ENCODE data around the gene UBE2E3.

Gene UBE2E3
- total RNA-seq = 3.9 to 31.8 (median 16.5) reads per million in 17 experiments

DNA sequence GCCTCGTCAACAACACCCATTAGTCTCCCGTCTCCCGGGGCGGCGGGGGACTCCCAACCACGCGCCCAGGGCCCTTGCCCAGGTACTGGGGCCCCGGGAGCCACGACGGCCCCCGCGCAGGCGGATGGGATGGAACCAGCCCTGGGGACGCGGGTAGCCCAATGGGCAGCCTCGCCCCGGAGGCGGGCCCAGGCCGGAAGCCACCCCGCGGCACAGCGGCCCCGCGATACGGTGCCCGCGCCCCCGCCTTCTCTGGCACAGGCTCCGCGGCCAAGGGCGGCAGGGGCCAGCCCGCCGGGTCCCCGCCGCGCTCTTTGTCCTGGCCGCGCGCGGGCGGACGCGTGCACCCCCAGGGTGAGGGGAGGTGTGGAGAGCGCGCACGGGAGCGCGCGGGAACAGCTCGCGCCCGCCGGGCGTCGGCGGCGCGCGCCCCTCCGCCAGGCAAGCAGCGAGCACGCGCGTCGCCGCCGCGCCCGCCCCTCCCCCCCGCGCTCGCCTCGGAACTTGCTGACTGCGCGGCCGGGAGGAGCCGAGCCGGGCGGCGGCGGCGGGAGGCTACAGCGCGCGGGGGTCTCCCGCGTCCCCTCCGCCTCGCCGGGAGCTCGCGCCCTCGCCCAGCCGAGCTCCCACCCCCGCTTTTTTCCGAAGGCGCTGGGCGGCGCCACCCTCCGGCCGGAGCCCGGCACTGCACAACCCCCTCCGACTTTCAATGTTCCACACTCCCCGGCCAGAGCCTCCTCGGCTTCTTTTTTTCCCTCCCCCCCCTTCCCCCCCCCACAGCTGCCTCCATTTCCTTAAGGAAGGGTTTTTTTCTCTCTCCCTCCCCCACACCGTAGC is at the start of gene UBE2E3:
Gene UBE2E3 (plus strand): TSS at position 500 of the 837 bp plus-strand sequence. CDS start 1,438 bp downstream, outside the sequence.
- peak; percentile 81 to 93 (median 85) for DNase-seq

DNA sequence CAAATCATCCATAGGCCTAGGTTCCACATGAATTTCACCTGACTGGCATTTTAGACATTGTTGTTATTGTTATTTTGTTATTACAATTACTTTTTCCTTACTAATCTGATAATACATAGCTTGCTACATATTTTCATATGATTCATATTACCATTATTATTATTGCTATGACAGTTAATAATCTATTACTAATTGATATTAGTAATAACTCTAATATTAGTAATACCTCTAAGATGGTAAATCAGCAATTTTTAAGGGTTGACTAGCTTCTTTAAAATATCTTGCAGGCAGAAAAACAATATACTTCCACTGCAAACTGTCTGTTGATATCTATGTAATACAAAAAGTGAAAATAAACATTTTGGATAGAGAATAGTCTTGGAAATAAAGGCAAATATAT is 48.6 kb upstream of the UBE2E3 start:
- DNase-seq = no peak

DNA sequence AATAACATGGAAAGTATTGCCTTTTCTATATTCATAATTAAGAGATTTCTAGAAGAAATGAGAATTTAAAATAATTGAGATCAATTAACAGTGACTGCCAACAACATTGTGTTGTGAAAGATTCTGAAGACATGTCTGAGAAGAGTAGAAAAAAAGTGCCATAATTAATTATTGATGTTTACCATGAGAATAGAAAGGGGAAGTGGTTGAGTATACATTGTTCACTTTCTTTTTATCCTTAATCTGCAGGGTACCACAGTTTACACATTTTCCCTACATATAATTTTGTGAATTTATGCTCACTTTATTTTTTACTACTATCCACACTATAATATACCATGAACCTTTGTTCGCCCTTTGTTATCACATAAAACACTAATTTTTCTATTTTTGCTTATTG is 47.1 kb upstream of the UBE2E3 start:
- no peak for DNase-seq

DNA sequence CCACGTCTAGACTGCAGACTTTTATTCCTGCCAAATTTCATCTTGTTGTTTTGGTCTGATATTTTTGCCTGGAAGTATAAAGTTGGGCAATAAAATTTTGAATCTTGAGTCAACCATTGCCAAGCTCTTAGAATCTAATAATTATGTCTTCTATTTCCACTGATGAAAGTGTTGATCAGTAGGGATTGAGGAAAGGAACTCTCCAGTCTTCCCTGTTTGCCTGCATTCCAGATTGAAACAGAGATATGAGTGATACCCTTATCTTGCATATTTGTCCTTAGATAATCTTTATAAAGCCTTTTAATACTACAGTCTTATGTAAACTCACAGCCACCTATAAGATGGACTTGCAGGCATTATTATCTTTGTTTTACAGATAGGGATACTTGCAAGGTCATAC is 45.5 kb upstream of the UBE2E3 start:
- DNase-seq = no peak

DNA sequence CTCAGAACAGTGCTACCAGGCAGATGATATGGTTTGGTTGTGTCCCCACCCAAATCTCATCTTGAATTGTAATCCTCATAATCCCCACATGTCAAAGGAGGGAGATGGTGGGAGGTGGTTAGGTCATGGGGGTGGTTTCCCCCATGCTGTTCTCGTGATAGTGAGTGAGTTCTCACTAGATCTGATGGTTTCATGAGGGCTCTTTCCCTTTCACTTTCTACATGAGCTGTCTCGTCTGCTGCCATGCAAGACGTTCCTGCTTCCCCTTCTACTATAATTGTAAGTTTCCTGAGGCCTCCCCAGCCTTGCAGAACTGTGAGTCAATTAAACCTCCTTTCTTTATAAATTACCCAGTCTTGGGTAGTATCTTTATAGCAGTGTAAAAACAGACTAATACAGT is 42.9 kb upstream of the UBE2E3 start:
- DNase-seq = peak in 3 of 4 experiments; percentile 4 to 16 (median 9)

DNA sequence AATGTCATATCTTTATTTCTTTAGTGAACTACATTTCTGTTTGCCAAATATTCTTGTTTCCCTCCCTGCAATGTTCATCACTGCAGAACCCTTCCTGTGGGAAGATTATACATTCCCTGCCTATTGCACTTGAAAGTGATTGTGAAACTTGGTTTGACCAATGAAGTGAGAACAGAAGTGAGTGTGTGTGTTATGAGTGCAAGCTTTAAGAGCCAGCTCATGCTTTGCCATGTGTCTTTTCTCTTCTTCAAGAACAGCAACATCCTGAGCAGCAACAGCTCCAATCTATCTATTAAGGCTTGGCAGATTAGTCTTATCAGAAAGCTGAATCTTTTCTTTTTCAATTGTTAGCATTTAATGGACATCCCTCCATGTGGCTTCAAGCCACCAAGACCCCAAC is 42.0 kb upstream of the UBE2E3 start:
- DNase-seq = no peak

DNA sequence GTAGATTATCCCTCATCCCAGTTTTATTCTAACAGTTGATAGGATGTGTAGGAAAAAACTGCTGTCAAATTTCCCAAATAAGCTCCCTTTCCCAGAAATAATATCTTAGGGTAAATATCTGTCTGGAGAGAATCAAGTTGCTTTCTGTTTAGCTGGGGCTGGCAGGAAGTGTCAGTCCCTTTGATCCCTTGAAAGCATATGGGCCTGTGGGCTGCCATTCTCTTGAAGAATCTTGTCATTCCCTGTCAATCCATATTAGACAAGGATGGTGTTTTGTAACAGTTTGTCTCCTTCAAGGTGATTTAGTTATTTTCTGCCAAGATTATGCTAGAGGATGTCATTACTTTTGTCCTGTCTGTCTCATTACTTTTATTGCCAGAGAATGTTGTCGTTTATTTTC is 37.1 kb upstream of the UBE2E3 start:
- no peak for DNase-seq

DNA sequence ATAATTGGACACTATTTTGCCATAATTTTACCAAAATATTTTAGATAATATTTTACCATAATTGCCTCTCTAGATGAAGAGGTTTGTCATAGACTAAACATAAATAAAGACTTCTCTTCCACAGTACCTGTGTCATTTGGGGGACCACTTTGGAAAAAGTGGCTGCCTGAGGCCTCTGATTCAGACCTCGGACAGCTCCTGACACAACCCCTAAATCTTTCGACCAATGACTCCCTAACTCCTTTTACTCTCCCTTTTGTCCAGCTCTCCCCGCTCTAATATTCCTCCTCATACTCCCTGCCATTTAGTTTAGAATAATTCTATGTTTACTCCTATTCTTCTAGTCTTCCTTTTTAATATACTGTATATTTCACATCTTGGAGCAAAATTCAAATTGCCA is 36.0 kb upstream of the UBE2E3 start:
- DNase-seq = no peak

DNA sequence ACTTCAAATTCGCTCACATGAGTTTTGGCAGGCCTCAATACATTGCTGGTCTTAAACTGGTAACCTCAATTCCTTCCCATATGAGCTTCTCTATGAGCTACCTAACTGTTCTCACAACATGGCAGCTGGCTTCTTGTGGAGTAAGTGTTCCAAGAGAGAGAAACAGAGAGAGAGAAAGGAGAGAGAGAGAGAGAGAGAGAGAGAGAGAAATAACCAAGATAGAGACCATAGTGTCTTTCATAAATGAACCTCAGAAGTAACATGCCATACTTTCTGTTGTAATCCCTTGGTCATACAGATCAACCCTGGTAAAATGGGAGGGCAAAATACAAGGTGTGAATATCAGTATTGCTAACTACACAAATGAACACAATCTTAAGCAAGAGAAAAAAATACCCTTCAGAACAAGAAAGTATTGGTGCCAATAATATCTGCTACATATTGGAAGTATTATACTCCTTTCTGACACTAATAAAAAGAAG is 33.2 kb upstream of the UBE2E3 start:
- DNase-seq = no peak

DNA sequence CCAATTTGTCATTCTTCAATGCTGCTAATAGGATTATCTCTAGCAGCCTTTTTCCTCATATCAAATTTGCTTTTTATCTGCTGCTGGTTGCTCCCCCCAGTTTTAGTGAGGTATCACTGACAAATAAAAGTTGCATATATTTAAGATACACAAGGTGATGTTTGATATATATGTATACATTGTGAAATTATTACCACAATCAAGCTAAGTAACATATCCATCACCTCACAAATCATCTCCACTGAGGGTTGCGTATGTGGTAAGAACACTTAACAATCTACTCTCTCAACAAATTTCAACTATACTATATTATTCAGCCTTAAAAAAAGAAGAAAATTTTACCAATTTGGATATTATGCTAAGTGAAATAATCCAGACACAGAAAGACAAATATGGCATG is 30.5 kb upstream of the UBE2E3 start:
- no peak for DNase-seq

DNA sequence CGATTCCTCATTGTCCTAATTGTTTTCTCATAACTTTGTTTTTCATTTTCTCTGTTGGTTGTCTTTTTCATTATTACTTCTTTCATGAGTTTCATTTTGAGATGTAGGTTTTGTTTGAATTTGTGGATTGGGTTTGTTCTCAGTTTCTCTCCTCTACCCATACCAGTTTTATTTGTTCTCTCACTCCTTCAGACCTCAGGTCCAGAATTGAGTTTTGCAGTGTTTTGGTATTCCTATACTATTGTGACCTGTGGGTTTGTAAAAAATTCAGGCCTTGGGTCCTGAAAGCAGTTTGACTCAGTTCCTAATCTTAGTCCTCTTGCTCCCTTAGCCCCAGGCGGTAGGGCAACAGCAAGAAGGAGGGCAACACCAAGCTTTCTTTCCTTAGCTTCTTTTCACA is 28.3 kb upstream of the UBE2E3 start:
- DNase-seq = no peak

DNA sequence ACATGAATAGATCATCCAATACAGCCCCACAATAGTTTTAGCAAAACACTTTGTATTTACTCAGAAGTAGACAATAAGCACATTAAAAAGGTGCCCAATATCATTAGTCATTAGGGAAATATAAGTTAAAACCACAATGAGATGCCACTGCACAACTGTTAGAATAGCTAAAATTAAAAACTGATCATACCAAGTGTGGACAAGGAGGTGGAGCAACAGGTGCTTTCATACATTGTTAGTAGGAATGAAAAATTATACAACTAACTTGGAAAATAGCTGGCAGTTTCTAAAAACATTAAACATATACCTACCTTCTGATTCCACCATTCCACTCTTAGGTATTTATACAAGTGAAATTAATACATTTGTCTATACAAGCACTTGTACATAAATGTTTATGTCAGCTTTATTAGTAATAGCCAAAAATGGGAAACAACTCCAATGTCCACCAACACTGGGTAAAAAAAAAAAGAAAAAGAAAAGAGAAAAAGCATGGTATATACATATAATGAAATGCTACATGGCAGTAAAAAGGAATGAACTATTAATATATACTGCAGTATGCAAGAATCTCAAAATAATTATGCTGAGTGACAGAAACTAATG is 27.6 kb upstream of the UBE2E3 start:
- DNase-seq = no peak

DNA sequence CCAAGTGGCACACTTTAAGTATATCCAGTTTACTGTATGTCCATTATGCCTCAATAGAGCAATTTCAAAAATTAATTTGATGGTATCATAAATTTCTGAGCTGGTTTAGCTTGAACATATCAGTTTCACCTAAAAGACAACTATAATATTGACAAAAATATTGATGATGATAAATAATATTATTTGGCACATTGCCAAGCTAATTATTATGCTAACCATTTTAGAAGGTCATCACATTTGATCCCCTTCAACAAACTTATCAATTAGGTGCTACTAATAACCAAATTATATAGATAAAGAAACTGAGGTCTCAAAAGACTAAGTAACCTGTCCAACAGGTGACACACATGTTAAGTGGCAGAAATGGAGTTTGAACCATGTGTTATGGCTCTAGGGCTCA is 26.9 kb upstream of the UBE2E3 start:
- DNase-seq = no peak

DNA sequence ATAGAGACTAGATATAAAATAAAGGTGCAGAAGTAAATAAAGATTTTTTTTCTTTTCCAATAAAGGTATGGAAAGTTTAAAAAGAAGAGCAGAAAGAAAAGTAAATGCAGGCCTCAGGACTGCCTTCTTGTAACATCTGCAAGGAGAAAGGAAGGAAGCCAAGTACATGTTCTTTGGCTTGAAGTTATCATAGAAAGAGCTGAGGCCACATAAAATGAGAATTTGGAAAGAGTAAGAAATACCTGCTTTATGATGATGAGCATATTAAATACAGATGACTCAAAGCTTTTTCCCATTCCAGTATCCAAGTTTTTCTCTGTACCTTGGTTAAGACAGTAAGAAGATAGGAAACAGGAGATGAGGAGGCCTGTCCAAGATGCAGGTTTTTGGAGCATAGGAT is 25.3 kb upstream of the UBE2E3 start:
- no peak for DNase-seq

DNA sequence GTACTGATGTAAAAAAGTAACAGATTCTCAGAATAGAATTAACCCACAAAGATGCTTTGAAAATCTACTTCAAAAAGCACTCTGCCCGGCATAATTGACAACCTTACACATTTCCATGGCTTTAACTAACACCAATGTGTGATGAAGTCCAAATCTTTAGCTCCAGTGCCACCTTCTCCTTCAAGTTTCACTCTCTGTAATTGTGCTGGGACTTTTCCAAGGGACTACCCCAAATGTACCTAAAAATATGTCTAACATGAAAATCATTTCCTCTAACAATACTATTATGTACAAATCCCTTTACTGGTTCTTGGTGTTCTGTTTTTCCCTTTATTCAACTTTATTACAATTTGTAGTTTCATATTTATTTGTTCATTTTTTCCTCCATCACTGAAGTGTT is 20.6 kb upstream of the UBE2E3 start:
- no peak for DNase-seq

DNA sequence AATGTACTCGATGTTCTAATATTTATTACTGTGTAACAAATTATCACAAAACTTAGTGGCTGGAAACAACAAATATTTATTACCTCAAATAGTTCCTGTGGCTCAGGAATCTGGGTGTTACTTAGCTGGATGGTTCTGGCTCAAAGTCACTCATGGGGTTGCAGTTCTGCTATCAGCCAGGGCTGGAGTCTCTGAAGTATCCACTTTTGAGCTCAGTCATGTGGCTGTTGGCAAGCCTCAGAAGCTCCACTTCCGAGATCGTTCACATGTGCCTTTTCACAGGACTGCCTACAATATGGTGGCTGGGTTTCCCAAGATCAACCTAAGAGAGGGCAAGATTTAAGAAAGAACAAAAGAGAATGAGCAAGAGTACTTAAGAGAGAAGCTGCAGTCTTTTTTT is 19.4 kb upstream of the UBE2E3 start:
- no peak for DNase-seq

DNA sequence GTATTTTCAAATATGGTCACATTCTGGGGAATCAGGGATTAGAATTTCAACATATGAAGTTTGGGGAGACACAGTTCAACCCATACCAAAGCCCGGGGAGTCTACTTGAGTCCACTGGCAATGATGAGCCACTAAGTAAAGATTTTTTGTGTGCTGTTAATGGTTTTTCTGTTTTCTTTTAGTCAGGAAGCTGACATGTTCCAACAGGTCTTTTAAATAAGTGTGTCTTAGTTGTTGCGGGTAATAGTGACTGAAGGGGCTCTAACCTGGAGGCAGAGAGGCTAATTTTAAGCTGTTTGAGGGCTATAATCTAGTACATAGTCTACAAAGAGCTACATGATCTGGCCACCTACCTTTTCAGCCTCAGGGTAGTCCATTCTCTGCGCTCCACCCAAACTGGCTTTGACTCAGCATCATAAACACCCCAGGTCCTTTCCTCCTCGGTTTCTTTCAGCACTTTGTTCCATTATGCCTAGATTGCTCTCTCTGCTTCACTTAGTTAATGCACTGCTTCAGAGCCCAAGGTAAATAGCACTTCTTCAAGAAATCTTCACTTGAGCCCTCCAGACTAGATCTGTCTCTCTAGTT is 17.6 kb upstream of the UBE2E3 start:
- DNase-seq = no peak

DNA sequence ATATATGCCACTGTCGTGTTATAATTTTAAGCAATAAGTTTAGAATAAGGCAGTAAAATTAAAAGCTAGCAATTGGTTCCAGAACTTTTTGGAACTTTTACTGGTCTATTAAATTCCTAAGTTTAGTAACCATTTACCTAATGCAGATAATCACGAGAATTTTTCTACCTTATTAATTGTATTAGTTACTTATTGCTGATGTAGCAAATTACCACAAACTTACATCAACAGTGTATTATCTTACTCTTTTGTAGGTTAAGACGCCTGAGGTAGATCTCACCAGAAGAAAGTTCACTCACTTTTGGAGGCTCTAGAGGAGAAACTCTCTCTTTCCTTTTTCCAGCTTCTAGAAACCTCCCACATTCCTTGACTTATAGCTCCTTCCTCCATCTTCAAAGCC is 14.0 kb upstream of the UBE2E3 start:
- DNase-seq = no peak

DNA sequence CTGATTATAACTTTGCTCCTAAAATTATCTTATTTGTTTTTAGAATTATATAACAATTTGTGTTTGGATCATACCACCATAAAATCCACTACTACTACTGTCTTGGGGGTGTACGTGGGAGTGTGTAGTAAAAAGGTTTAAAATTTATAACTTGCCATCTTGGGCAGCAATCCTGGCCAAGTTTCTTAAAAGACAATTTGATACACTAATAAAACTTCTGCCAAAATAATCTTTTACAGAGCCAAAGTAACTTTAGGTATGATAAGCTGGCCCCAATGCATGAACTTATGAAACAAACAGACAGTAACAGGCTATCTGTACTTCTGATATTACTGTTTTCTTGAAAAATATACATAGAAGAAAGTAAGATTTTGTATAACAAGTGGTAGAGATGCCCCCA is 11.3 kb upstream of the UBE2E3 start:
- DNase-seq = no peak

DNA sequence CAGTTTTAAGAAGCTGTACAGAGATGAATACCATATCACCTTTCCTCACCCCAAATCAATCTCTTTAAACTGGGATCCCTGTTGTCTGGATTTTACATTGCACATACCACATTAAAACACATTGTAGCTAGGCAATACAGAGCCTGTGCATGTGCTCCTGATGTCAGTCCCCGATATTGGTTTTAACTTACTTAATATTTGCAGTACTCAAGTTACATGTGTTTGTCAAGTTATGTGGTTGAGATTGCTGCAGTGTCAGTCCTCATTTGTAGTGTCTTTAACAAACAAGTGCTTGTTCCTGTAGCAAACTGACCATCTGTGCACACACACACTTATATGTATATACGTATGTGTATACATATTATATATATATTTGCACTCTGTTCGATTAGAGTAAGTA is 10.4 kb upstream of the UBE2E3 start:
- no peak for DNase-seq

DNA sequence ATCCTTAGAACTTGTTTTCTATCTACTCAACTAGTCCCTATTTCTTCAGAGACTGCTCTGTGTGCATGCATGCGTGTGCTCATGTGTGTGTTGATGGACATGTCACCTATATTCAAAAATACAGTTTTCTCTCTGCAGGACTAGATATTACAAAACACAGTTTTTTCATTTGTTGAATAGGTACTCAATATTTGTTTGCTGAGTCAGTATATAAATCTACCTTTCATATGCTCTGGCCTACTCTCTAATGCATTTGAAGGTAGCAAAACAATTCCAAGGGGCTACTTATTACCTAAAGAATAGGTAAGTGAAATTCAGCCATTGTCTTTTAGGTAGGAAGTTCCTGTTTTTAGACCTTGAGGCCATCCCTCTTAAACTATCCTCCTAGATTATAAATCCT is 8.6 kb upstream of the UBE2E3 start:
- no peak for DNase-seq

DNA sequence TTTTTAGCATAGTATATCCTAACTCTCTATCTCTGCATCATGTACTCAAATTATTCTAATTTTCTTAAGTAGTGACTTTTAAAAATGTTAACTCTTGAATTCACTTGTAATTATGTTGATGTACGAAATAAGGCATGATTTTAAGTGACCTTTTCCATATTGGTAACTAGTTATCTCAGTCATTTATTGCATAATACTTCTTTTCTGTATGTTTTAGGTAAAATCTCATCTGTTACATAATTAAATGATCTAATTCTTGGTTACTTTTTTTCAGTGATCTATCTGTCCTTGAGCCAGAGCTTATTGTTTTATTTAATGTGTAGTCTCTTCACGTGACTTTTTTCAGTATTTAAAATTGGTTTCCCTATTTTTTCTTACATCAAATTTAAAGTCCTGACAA is 4.8 kb upstream of the UBE2E3 start:
- no peak for DNase-seq

DNA sequence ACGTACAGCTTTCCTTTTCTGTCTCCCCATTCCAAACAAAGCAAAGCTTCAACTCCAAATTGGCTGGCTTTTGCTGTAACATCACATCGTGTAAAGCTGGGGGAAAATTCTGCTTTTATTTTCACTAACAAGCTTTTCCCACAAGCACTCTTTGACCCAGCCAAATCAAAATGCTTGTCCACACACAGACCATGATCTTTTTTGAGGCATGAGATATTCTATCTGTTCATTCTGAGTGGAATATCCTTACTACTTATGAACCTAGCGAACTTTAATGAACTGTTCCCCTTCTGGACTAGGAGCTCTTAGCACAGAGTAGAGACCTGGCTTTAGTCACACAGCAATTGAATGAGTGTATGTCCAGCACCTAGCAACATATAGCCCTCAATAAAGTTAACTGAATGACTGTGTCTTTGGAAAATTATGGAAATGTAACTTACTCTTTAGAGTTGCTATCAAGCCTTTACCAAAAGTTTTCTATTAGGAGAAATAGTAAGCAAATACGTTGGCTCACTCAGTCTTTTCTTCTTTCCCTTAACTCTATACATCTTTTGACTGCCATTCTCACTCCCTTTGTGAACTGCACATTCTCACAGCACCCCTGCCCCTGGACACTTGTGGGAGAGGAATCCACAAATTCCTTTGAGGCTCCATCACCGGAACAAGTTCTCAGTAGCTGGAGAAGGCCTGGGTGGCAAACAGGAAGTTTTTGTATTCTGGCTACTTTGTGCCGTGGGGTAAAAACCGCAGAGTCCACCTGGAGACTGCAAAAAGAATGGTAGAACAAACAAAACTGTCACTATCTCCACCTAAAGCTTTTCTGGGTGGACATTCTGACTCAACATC is 1.3 kb upstream of the UBE2E3 start:
- no peak for DNase-seq
